SH-SY5Y (cell line): ENCODE results near the gene DCHS2.

Experiments
- GATA2 ChIP-seq: IDR thresholded peaks from 2 replicates; pipeline ENCODE4 v1.6.1; 2011; ENCODE audit warnings: mild to moderate bottlenecking, low read depth, low read length
- GATA3 ChIP-seq: IDR thresholded peaks from 2 replicates; pipeline ENCODE4 v1.6.1; 2011; ENCODE audit warnings: low read depth, mild to moderate bottlenecking, low read length, moderate library complexity

DNA sequence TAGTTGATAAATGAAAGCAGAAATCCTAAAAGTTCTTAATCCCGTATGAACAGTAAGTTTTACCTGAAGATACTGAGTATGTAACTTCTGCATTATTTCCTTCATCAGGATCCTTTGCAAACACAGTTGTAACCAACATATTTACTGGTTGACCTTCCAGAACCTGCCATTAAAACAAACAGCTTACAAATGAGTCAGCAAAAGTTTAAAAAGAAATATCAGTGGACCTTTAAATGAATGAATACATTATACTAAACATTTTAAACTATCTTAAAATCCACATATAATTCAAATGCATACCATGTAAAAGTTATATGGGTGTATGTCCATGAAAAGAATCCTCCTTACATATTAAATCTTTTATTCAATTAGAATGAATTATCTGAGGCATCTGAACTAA lies 163.6 kb downstream of the DCHS2 start:
- no peak for TF ChIP-seq GATA2
- no peak for TF ChIP-seq GATA3
